IMR-90 (cell line): ENCODE results near the gene GAL. TPM values are rescaled to one million over a fixed set of nuclear protein-coding genes. Genes with fewer than 3 reads are reported as not detected.

Source experiments
- ATAC-seq: fragments of 200-7000 bp; cut with Tn5 transposase; 2 replicates; pipeline ENCODE4 v1.9.1; 2020; ENCODE audit warnings: low read depth, mild to moderate bottlenecking, moderate library complexity
- BruUV-seq: library from RNA; stranded (reverse); fragments of 400-500 nt; replicated peaks from 2 replicates; lab custom pipeline; 2021; lab: Mats Ljungman, UMichigan
- CTCF ChIA-PET: fragments of 300-600 bp; formaldehyde crosslinking; extraction: SDS; loops from one replicate; lab custom pipeline; 2021; ENCODE audit warnings: antibody characterized with exemption; lab: Yijun Ruan, JAX
- POLR2A ChIA-PET: fragments of 300-600 bp; sonication (Branson Sonifier 250); formaldehyde crosslinking; loops from one replicate; lab custom pipeline; 2022; ENCODE audit warnings: antibody characterized with exemption; ENCODE audit not compliant: unreplicated experiment; lab: Charles Lee
- DNase-seq: peaks from one replicate; pipeline ENCODE4 v3.0.0; 2013
- H2AFZ ChIP-seq: replicated peaks from 2 replicates; pipeline ENCODE3; 2013; ENCODE audit warnings: low read length, mild to moderate bottlenecking; ENCODE audit not compliant: poor library complexity
- H2AK5ac ChIP-seq: 2 replicates; pipeline ENCODE4 v1.6.1; 2013; ENCODE audit warnings: low read depth, low read length, inconsistent platforms
- H2AK9ac ChIP-seq: replicated peaks from 2 replicates; pipeline ENCODE3; 2013; ENCODE audit warnings: mild to moderate bottlenecking, low read depth, low read length, moderate library complexity; ENCODE audit not compliant: poor library complexity
- H2BK120ac ChIP-seq: 2 replicates; pipeline ENCODE4 v1.6.1; 2013; ENCODE audit warnings: low read depth, low read length, inconsistent platforms
- H2BK15ac ChIP-seq: 3 replicates; pipeline ENCODE4 v1.6.1; 2013; ENCODE audit warnings: low read depth, low read length, inconsistent platforms
- H2BK20ac ChIP-seq: 2 replicates; pipeline ENCODE4 v1.6.1; 2013; ENCODE audit warnings: low read depth, mild to moderate bottlenecking, inconsistent platforms, low read length, moderate library complexity
- H2BK5ac ChIP-seq: 2 replicates; pipeline ENCODE4 v1.6.1; 2013; ENCODE audit warnings: mild to moderate bottlenecking, low read depth, low read length, inconsistent platforms; ENCODE audit not compliant: poor library complexity, severe bottlenecking
- H3K14ac ChIP-seq: replicated peaks from 2 replicates; pipeline ENCODE4 v1.6.1; 2013; ENCODE audit warnings: low read depth, low read length, inconsistent platforms
- H3K18ac ChIP-seq: 2 replicates; pipeline ENCODE4 v1.6.1; 2013; ENCODE audit warnings: low read depth, low read length, control low read depth
- H3K23ac ChIP-seq: 2 replicates; pipeline ENCODE4 v1.6.1; 2013; ENCODE audit warnings: low read depth, low read length, inconsistent platforms
- H3K27ac ChIP-seq: 2 replicates; pipeline ENCODE4 v1.5.1; 2013; ENCODE audit warnings: mild to moderate bottlenecking, control low read depth, low read length; ENCODE audit not compliant: insufficient read depth
- H3K27me3 ChIP-seq: 2 replicates; pipeline ENCODE4 v1.6.1; 2013; ENCODE audit warnings: low read length; ENCODE audit not compliant: control insufficient read depth, insufficient read depth
- H3K36me3 ChIP-seq: 2 replicates; pipeline ENCODE4 v1.6.1; 2013; ENCODE audit warnings: low read length, mixed read lengths; ENCODE audit not compliant: control insufficient read depth, insufficient read depth
- H3K4ac ChIP-seq: 2 replicates; pipeline ENCODE4 v1.6.1; 2013; ENCODE audit warnings: low read depth, low read length, inconsistent platforms
- H3K4me1 ChIP-seq: 2 replicates; pipeline ENCODE4 v1.6.1; 2013; ENCODE audit warnings: low read length, mixed read lengths; ENCODE audit not compliant: control insufficient read depth, insufficient read depth
- H3K4me2 ChIP-seq: 2 replicates; pipeline ENCODE4 v1.6.1; 2013; ENCODE audit warnings: low read depth, mild to moderate bottlenecking, control low read depth, low read length, moderate library complexity
- H3K4me3 ChIP-seq: 2 replicates; pipeline ENCODE4 v1.5.1; 2013; ENCODE audit warnings: low read depth, mild to moderate bottlenecking, control low read depth, low read length, moderate library complexity; ENCODE audit not compliant: insufficient read depth
- H3K56ac ChIP-seq: 2 replicates; pipeline ENCODE4 v1.6.1; 2013; ENCODE audit warnings: low read length, inconsistent platforms; ENCODE audit not compliant: insufficient read depth; ENCODE audit errors: extremely low read depth
- H3K79me1 ChIP-seq, 2 experiments: 2 replicates each; pipeline ENCODE4 v1.6.1; 2013; ENCODE audit warnings: low read length in 2 of 2, inconsistent platforms in 1 of 2, low read depth in 1 of 2
- H3K9ac ChIP-seq: 2 replicates; pipeline ENCODE4 v1.6.1; 2013; ENCODE audit warnings: low read depth, low read length, control low read depth
- H3K9me1 ChIP-seq: 2 replicates; pipeline ENCODE4 v1.6.1; 2013; ENCODE audit warnings: low read length, inconsistent platforms; ENCODE audit not compliant: insufficient read depth
- H3K9me3 ChIP-seq: 2 replicates; pipeline ENCODE4 v1.6.1; 2013; ENCODE audit warnings: low read length; ENCODE audit not compliant: control insufficient read depth, insufficient read depth
- H4K20me1 ChIP-seq: 2 replicates; pipeline ENCODE4 v1.6.1; 2013; ENCODE audit warnings: low read length, inconsistent platforms; ENCODE audit not compliant: insufficient read depth
- H4K5ac ChIP-seq: 2 replicates; pipeline ENCODE4 v1.6.1; 2013; ENCODE audit warnings: mild to moderate bottlenecking, low read depth, low read length, control low read depth
- H4K8ac ChIP-seq, 2 experiments: 2 replicates each; pipeline ENCODE4 v1.6.1; 2013; ENCODE audit warnings: low read depth in 2 of 2, low read length in 2 of 2, control low read depth in 1 of 2, inconsistent platforms in 1 of 2
- H4K91ac ChIP-seq: 2 replicates; pipeline ENCODE4 v1.6.1; 2013; ENCODE audit warnings: low read depth, low read length, inconsistent platforms; ENCODE audit not compliant: insufficient read depth
- CEBPB ChIP-seq: IDR thresholded peaks from 2 replicates; pipeline ENCODE4 v1.6.1; 2012; ENCODE audit warnings: low read depth, low read length, improper control_type of control experiment
- CHD1 ChIP-seq: IDR thresholded peaks from 2 replicates; pipeline ENCODE4 v1.6.1; 2012; ENCODE audit warnings: low read depth, low read length, improper control_type of control experiment
- FOS ChIP-seq: fragments of 150-350 bp; IDR thresholded peaks from 2 replicates; pipeline ENCODE4 v1.6.1; 2016; ENCODE audit warnings: low read depth, low read length
- POLR2A ChIP-seq: IDR thresholded peaks from 2 replicates; pipeline ENCODE4 v1.6.1; 2012; ENCODE audit warnings: mild to moderate bottlenecking, low read depth, low read length
- RCOR1 ChIP-seq: IDR thresholded peaks from 2 replicates; pipeline ENCODE4 v1.6.1; 2012; ENCODE audit warnings: mild to moderate bottlenecking, low read length, improper control_type of control experiment; ENCODE audit not compliant: insufficient replicate concordance
- WGBS, 2 experiments: methylation state at CpG; one replicate each; pipeline versions ENCODE4 v1.1.5 to v1.1.7; 2013; ENCODE audit warnings: missing lambda C conversion rate in 2 of 2; ENCODE audit not compliant: insufficient read length in 1 of 2; ENCODE audit errors: extremely low coverage in 2 of 2; 5-methylcytosine and 5-hydroxymethylcytosine counted together
- dilution Hi-C: fragments of 300-500 bp; cut with HindIII; formaldehyde crosslinking; loops from one replicate; pipeline ENCODE4 v1.14.3; 2018; ENCODE audit warnings: low sequenced_read_pairs; ENCODE audit not compliant: unreplicated experiment
- in situ Hi-C: fragments of 300-500 bp; cut with MboI; formaldehyde crosslinking; loops from 3 replicates; pipeline ENCODE4 v1.14.3; 2019; ENCODE audit warnings: low sequenced_read_pairs, inconsistent platforms, mixed read lengths
- intact Hi-C: fragments of 100-400 bp; cut with micrococcal nuclease; formaldehyde crosslinking; loops from 2 replicates; pipeline ENCODE4 v1.10.0; 2022
- polyA plus RNA-seq, 3 experiments: library from polyadenylated mRNA; depleted of rRNA; stranded (reverse); fragments of >200 nt; gene quantifications; 2 replicates each; pipeline ENCODE4 v1.2.3, GENCODE V29; 2012; ENCODE audit warnings: low replicate concordance in 1 of 3
- total RNA-seq: library from RNA; depleted of rRNA; stranded (reverse); fragments of >200 nt; gene quantifications from 2 replicates; pipeline ENCODE4 v1.2.3, GENCODE V29; 2012
- TF ChIP-seq, protein P1 (sequence below): fragments of 150-350 bp; IDR thresholded peaks from 2 replicates; pipeline ENCODE4 v1.6.1; 2017; ENCODE audit warnings: mild to moderate bottlenecking, antibody characterized with exemption, low read length, low read depth
- TF ChIP-seq, protein P2 (sequence below): fragments of 150-350 bp; IDR thresholded peaks from 2 replicates; pipeline ENCODE4 v1.6.1; 2016; ENCODE audit warnings: low read depth, mild to moderate bottlenecking, low read length, moderate library complexity, borderline replicate concordance

Gene GAL
- total and polyA plus RNA-seq, 2 of the 4 experiments (the other 2 are of a cell fraction): 2.0 TPM; not detected in 1

DNA sequence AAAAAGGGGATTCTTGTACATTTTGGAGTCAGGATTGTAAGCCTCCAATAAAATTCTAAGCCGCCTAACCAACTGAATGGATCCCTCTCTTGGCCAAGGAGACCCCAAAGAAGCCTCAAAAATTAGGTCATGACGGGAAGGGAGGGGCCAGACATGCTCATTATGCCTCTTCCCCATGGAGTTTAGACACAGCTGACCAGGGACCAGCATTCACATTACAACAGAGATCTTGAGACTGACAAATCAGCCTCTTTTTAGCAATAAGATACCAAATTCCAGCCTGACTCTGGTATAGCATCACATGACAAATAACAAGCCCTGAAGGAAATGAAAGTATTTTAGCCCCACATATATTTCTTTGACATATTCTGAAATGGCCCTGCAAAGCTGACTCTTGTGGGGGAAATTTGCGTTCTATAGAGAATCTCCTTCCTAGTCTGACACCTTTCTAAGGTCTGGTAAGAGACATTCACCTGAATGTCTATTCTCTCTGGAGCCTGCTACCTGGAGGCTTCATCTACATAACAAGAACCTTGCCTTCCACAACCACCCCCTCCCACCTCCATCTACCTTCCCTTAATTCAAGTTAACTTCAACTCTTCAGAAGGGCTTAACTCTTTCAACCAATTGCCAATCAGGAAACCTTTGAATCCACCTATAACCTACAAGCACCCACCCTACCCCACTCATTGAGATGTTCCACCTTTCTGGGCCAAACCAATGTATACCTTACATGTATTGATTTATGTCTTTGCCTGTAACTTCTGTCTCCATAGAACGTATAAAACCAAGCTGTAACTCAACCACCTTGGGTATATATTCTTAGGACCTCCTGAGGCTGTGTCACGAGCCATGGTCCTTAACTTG, 10.3 kb downstream of the GAL start:
- H3K36me3 ChIP-seq: no peaks in the 10 kb centered on the region
- no peaks in the 10 kb centered on the region for H3K79me1 ChIP-seq
- ChIA-PET CTCF (no interaction called here), POLR2A (no interaction called here)
- H4K91ac ChIP-seq: no peak overlapping the region
- no peak overlapping the region for H2BK20ac ChIP-seq
- H3K4me1 ChIP-seq: no peaks in the 10 kb centered on the region
- BruUV-seq: no TSS peak
- no peak for ATAC-seq
- H4K8ac ChIP-seq: no peak overlapping the region
- H2AK5ac ChIP-seq: no peak overlapping the region
- in situ Hi-C loops (no loop called here), dilution Hi-C loops (no loop called here), intact Hi-C loops (no loop called here)
- H2AK9ac ChIP-seq: no peak overlapping the region
- H3K4ac ChIP-seq: no peak overlapping the region
- H2AFZ ChIP-seq: no peak overlapping the region
- H3K23ac ChIP-seq: no peak overlapping the region
- no peak overlapping the region for H3K4me3 ChIP-seq
- no peak overlapping the region for H3K18ac ChIP-seq
- H2BK15ac ChIP-seq: no peak overlapping the region
- H3K56ac ChIP-seq: no peak overlapping the region
- peaks cover 28% of the 10 kb centered on the region for H3K27me3 ChIP-seq
- no peaks in the 10 kb centered on the region for H3K9me1 ChIP-seq
- H3K4me2 ChIP-seq: no peak overlapping the region
- H2BK5ac ChIP-seq: no peak overlapping the region
- no peak for DNase-seq
- no peak overlapping the region for H4K5ac ChIP-seq
- no peaks in the 10 kb centered on the region for H4K20me1 ChIP-seq
- H3K9me3 ChIP-seq: peaks cover 5% of the 10 kb centered on the region
- no peak overlapping the region for H3K14ac ChIP-seq
- no peak overlapping the region for H2BK120ac ChIP-seq
- H3K9ac ChIP-seq: no peak overlapping the region
- H3K27ac ChIP-seq: no peak overlapping the region
- no peak for TF ChIP-seq RCOR1
- TF ChIP-seq CHD1: no peak
- no peak for TF ChIP-seq FOS
- TF ChIP-seq, protein P1, sequence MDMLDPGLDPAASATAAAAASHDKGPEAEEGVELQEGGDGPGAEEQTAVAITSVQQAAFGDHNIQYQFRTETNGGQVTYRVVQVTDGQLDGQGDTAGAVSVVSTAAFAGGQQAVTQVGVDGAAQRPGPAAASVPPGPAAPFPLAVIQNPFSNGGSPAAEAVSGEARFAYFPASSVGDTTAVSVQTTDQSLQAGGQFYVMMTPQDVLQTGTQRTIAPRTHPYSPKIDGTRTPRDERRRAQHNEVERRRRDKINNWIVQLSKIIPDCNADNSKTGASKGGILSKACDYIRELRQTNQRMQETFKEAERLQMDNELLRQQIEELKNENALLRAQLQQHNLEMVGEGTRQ: no peak
- TF ChIP-seq, protein P2, sequence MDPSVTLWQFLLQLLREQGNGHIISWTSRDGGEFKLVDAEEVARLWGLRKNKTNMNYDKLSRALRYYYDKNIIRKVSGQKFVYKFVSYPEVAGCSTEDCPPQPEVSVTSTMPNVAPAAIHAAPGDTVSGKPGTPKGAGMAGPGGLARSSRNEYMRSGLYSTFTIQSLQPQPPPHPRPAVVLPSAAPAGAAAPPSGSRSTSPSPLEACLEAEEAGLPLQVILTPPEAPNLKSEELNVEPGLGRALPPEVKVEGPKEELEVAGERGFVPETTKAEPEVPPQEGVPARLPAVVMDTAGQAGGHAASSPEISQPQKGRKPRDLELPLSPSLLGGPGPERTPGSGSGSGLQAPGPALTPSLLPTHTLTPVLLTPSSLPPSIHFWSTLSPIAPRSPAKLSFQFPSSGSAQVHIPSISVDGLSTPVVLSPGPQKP: no peak
- no peak for TF ChIP-seq POLR2A
- TF ChIP-seq CEBPB: no peak
- 70% methylated on average over 2 of the region's 5 CpGs; no CpG with 5 or more reads in 1 of the 2 experiments for WGBS, 2 experiments
